ENCODE results near the gene ZNF622. TPM values are rescaled to one million over a fixed set of nuclear protein-coding genes. Genes with fewer than 3 reads are reported as not detected.

Gene ZNF622
- total RNA-seq, 2 donors from 2014 or later = 11.8 to 27.6 TPM

DNA sequence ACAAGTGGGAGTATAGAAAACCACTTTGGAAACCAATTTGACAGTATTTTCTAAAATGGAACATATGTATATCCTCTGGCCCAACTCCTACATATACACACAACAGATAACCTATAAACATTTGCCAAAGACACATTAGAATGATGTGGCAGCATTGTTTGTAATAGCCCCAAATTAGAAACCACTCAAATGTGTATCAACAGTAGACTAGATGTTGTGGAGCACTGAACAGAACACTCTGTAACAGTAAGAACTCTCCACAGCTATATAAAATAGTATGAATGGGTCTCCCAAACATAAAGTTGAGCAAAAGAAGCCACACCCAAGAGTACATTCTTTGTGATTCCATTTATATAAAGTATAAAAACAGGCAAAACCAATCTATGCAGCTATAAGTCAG is 6.1 kb downstream of the ZNF622 start:
- Histone ChIP-seq H3K4me1 (ENCODE audit: control insufficient read depth in 1 of 2, low read depth in 2 of 2) (peaks cover 30 to 63% of the 10 kb centered on the region in 2 donors), H3K4me3 (no peak overlapping the region), H3K9me3 (no peaks in the 10 kb centered on the region), H3K36me3 (peaks cover 32% of the 10 kb centered on the region), H3K27me3 (replicated peaks; ENCODE audit: insufficient read depth) (no peaks in the 10 kb centered on the region), H3K27ac (no peak overlapping the region)
- DNase-seq (ENCODE audit: low spot score) (no peak), ATAC-seq (ENCODE audit: insufficient number of reproducible peaks, low FRiP score, low read depth) (no peak)
- TF ChIP-seq, protein P1, sequence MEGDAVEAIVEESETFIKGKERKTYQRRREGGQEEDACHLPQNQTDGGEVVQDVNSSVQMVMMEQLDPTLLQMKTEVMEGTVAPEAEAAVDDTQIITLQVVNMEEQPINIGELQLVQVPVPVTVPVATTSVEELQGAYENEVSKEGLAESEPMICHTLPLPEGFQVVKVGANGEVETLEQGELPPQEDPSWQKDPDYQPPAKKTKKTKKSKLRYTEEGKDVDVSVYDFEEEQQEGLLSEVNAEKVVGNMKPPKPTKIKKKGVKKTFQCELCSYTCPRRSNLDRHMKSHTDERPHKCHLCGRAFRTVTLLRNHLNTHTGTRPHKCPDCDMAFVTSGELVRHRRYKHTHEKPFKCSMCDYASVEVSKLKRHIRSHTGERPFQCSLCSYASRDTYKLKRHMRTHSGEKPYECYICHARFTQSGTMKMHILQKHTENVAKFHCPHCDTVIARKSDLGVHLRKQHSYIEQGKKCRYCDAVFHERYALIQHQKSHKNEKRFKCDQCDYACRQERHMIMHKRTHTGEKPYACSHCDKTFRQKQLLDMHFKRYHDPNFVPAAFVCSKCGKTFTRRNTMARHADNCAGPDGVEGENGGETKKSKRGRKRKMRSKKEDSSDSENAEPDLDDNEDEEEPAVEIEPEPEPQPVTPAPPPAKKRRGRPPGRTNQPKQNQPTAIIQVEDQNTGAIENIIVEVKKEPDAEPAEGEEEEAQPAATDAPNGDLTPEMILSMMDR (IDR thresholded peaks at IDR 0.05) = no peak

DNA sequence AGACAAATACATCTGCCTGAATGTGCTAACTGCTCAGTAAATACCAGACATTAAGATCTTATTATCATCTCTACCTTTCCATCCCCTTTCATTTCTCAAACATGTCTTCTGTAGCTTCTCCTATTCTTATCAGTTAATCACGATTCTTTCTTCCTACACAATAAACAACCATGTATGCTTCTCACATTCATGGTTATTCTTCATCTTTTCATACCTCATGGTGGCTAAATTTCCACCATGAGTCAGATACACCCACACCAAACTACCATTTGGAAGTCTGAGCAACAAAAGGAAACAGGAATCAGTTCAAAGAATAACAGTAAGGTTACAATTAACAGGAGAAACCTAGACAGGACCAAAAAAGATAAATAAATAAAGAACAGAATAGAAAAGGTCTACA is 7.7 kb downstream of the ZNF622 start:
- H3K27ac ChIP-seq = no peak overlapping the region
- peaks cover 20 to 47% of the 10 kb centered on the region in 2 donors for H3K4me1 ChIP-seq (ENCODE audit: control insufficient read depth in 1 of 2, low read depth in 2 of 2)
- no peaks in the 10 kb centered on the region for H3K9me3 ChIP-seq
- H3K36me3 ChIP-seq = peaks cover 32% of the 10 kb centered on the region
- ATAC-seq (ENCODE audit: insufficient number of reproducible peaks, low FRiP score, low read depth) (no peak), DNase-seq (ENCODE audit: low spot score) (no peak)
- TF ChIP-seq, protein P1 (IDR thresholded peaks at IDR 0.05) = no peak
- H3K4me3 ChIP-seq = no peak overlapping the region
- no peaks in the 10 kb centered on the region for H3K27me3 ChIP-seq (replicated peaks; ENCODE audit: insufficient read depth)

DNA sequence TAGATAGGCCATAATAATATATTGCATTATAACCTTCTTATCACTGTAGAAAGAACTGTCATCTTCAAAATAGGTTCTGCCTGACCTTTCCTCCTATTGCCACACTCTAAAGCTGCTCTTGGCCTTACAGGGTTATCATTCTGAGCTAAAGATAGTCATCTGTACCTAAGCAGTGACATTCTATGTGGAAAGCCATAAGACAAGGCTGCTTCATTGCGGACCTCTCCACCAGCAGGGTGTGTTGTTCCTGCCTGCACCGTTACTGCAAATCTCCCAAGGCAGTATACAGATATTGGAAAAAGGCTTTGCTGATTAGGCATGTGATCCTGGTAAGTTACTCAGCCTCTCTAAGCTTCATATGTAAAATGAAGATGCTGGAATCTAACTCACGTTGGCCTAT is 8.1 kb downstream of the ZNF622 start:
- Histone ChIP-seq H3K9me3 (no peaks in the 10 kb centered on the region), H3K4me1 (ENCODE audit: control insufficient read depth in 1 of 2, low read depth in 2 of 2) (peaks cover 15 to 43% of the 10 kb centered on the region in 2 donors)
- ATAC-seq (ENCODE audit: insufficient number of reproducible peaks, low FRiP score, low read depth) = no peak

DNA sequence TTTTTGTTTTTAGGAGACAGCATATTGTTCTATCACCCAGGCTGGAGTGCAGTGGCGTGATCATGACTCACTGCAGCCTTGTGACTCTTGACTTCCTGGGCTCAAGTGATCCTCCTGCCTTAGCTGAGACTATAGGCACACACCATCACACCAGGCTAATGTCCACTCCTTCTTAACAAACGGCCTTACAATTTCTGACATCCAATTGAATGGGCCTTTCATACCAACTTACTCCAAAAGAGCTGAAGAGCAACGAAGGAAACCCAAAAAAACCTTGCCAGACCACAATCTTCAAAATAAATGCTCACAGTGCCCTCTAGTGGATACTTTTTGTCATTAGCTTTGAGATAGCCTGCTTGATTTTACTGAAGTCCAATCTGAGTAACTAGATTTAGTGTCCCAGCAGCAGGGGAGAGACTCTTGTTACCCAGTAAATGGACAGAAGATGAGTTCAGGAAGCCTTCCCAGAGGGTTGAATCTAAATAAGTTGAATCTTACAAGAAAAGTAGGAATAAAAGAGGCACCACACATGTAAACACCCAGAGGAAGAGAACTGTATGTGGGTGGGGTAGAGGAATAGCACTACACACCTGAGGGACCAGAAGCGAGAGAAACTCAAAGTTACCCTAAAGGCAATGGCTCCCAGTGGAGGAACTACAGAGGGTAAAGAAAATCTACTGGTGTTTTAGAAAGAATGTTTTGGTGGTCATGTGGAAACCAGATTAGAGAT is 9.3 kb downstream of the ZNF622 start:
- H3K4me3 ChIP-seq = no peak overlapping the region
- no peaks in the 10 kb centered on the region for H3K27me3 ChIP-seq (replicated peaks; ENCODE audit: insufficient read depth)
- TF ChIP-seq, protein P1 (IDR thresholded peaks at IDR 0.05) = peak; percentile 59
- H3K27ac ChIP-seq = peak overlapping the region in 1 of 2 donors; percentile 7
- ATAC-seq (ENCODE audit: insufficient number of reproducible peaks, low FRiP score, low read depth) = peak; percentile 47
- DNase-seq (ENCODE audit: low spot score) = no peak
- H3K4me1 ChIP-seq (ENCODE audit: control insufficient read depth in 1 of 2, low read depth in 2 of 2) = peaks cover 5 to 31% of the 10 kb centered on the region in 2 donors
- H3K36me3 ChIP-seq = peaks cover 32% of the 10 kb centered on the region
- no peaks in the 10 kb centered on the region for H3K9me3 ChIP-seq

More for the DNA sequence above, 8.1 kb downstream of the ZNF622 start:
- Histone ChIP-seq H3K27ac (no peak overlapping the region), H3K36me3 (peaks cover 32% of the 10 kb centered on the region), H3K27me3 (replicated peaks; ENCODE audit: insufficient read depth) (no peaks in the 10 kb centered on the region), H3K4me3 (no peak overlapping the region)
- DNase-seq (ENCODE audit: low spot score) = no peak
- TF ChIP-seq, protein P1 (IDR thresholded peaks at IDR 0.05) = no peak

DNA sequence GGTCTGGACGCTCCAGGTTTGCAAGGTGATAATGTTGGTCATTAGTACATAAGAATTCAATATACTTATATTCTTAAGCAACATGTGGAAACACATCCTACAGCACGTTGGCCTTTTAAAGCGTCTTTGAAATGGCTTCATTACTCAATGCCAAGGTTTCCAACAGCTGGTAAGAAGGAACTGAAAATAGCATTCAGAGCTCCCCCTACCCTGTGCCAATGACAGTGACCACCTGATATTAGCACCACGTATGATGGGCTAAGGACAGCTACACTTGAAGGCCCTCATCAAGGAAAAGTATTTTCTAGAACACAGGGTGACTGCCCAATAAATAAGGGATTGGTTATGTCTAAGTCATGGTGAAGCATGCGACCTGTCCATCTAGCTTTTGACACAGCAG is 9.9 kb downstream of the ZNF622 start:
- no peak for ATAC-seq (ENCODE audit: insufficient number of reproducible peaks, low FRiP score, low read depth)
- peak overlapping the region in 1 of 2 donors; percentile 7 for H3K27ac ChIP-seq
- no peaks in the 10 kb centered on the region for H3K9me3 ChIP-seq
- H3K4me3 ChIP-seq = no peak overlapping the region
- TF ChIP-seq, protein P1 (IDR thresholded peaks at IDR 0.05) = no peak
- DNase-seq (ENCODE audit: low spot score) = no peak
- H3K4me1 ChIP-seq (ENCODE audit: control insufficient read depth in 1 of 2, low read depth in 2 of 2) = peaks cover 5 to 31% of the 10 kb centered on the region in 2 donors
- peaks cover 33% of the 10 kb centered on the region for H3K36me3 ChIP-seq
- H3K27me3 ChIP-seq (replicated peaks; ENCODE audit: insufficient read depth) = no peaks in the 10 kb centered on the region

Data from thoracic aorta (tissue), 2 donors.